Activated T-cell treated with anti-CD3 and anti-CD28 coated beads for 4 hours (primary cell): Measurements from ENCODE around the gene SPEM3.

Experiments
- DNase-seq: peaks from one replicate; pipeline ENCODE4 v3.0.0-alpha.2; 2020

Gene SPEM3

DNA sequence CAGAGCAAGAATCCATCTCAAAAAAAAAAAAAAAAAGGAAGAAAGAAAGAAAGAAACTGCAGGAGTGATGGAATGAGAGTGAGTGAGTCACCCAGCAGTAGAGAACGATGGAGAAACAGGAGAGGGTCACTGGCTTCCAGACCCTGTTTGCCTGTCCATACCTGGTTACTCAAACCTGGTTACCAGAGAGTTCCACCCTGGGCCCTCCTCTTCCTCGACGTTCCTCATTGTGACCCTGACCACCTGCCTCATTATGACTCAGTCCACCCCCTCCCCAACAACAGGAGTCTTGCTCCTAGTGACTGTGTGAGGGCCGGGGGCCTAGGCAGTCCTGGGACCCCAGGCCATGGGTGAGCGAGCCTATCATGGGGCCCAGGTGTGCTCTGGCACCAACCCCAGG is at the start of gene SPEM3:
TSS of gene SPEM3 (plus strand) at position 301 of the 400 bp plus-strand sequence. CDS start at position 347, 46 bp downstream.
- DNase-seq: no peak

DNA sequence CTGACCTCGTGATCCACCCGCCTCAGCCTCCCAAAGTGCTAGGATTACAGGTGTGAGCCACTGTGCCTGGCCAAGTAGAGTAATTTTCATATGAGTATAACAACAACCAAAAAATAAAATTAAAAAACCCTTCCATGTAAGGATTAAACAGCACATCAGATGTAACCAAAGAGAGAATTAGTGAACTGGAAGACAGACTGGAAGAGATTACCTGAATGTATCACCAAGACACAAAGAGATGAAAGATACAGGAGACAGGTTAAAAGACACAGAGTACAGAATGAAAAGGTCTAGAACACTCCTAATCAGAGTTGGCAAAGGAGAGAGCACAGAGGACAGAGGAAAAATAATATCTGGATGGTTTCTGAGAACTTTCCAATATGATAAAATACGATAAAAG is 49.5 kb upstream of the SPEM3 start:
- DNase-seq: no peak

DNA sequence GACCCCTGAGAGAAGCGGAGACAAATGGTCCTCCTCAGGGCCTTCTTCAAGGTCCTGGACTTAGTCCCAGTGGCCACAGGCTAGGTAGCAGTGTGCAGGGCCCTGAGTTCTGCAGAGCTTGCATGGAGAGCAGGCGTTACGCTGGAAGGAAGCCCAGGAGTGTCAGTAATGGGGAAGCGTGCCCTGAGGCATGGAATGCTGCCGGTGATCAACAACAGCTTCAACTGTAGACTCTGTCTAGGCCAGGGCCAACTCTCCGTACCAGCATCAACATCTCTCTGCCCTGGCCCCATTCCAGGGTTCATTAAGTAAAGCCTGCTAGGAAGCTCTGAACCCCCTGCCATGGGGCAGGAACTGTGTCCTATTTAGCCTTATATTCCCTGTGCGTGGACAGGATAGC is 48.3 kb upstream of the SPEM3 start:
- DNase-seq: no peak

DNA sequence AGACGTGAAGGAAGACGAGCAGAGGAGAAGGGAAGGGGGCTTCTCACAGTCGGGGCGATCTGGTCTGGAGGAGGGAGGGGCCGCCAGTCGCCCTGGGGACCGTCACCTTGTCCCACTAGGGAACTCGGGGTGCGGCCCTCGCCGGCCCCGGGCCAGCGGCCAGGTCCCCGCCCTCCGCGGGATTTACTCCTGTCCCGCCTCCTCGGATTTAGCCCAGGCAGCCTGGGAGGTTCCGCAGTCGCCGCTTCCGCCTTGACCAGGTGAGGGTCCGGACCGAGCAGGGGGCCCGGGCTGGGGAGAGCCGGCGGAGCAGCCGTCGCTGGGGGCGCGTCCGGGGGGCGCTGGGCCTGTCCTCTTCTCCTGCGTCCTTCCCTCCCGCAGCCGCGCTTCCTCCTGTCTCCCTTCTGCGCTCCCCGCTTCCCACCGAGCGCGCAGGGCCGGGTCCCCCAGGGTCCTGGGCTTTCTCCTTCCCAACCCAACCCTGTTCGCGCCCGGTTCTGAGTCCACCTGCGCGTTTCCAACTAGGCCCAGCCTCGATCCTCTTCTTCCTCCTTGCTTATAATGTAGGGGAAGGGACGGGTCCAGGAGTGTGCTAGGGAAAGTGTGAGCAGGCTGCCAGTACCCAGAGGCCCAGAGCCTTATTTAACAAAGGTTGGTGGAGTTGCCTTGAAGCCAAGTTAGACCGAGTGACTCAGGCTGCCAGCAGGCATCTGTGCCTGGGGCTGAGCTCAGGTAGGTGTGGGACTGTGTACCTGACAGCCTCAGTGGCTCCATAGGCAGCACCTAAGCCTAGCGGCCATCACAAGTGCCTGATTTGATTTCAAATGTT is 47.6 kb upstream of the SPEM3 start, which contains the start of gene TNK1:
TSS of gene TNK1 (plus strand) at position 235 of the 829 bp plus-strand sequence. CDS start 1,838 bp downstream, outside the sequence.
- no peak for DNase-seq

DNA sequence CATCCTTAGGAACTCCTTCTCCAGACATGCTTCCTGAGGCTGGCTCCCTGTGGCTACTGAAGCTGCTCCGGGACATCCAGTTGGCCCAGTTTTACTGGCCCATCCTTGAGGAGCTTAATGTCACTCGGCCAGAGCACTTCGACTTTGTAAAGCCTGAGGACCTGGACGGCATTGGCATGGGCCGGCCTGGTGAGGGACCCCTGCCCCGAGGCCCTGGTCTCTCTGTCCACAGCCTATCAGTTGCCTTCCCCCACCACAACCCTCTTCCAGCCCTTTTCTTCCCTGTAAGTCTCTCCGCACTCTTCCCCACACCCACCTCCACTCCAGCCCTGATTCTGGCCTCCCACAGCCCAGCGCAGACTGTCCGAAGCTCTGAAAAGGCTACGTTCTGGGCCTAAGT is 45.8 kb upstream of the SPEM3 start:
- DNase-seq: no peak

DNA sequence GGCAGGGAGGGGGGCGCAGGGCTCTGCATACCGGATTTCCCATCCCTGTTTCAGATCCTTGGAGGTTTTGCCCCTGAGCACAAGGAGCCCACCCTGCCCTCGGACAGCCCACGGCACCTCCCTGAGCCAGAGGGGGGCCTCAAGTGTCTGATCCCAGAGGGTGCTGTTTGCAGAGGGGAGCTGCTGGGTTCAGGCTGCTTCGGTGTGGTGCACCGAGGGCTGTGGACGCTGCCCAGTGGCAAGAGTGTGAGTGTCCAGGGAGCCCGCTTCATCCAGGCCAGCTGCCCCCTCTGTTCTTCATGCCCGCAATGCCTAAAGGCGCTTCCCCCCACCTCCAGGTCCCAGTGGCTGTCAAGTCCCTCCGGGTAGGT is 45.3 kb upstream of the SPEM3 start:
- no peak for DNase-seq

DNA sequence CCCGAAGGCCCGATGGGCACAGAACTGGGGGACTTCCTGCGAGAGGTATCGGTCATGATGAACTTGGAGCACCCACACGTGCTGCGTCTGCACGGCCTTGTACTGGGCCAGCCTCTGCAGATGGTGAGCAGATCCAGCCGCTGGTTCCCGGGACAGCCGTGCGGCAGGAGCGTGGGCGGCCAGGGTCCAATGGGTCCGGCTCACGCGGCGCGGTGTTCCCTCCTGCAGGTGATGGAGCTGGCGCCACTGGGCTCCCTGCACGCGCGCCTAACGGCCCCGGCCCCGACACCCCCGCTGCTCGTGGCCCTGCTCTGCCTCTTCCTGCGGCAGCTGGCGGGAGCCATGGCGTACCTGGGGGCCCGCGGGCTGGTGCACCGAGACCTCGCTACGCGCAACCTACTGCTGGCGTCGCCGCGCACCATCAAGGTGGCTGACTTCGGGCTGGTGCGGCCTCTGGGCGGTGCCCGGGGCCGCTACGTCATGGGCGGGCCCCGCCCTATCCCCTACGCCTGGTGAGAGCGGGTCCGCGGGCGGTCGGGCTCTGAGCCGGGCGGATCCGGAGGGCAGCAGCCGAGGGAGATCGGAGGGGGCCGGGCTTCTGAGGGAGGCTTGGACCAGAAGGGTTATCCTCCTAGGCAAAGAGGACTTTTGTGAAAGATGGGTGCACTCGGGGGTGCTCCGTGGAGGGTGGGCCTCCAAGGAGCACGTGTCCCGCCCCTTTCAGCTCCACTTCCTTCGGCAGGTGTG is 44.7 kb upstream of the SPEM3 start:
- peak; percentile 64 for DNase-seq

DNA sequence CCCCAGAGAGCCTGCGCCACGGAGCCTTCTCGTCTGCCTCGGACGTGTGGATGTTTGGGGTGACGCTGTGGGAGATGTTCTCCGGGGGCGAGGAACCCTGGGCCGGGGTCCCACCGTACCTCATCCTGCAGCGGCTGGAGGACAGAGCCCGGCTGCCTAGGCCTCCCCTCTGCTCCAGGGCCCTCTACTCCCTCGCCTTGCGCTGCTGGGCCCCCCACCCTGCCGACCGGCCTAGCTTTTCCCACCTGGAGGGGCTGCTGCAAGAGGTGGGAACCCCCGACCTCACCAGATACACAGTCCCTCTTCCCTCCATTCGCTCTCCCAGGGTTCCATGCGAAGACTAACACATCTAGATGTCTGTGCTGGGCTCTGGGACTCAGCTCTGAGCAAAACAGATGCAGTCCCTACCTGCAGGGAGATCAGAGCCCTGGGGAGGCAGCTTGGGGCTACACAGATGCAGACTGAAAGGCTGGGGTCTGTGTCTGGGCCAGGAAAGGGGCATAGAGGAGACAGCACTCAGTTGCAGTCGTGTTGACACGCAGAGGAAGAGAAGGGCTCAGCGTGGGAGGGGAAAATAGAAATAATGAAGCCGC is 44.1 kb upstream of the SPEM3 start:
- no peak for DNase-seq

DNA sequence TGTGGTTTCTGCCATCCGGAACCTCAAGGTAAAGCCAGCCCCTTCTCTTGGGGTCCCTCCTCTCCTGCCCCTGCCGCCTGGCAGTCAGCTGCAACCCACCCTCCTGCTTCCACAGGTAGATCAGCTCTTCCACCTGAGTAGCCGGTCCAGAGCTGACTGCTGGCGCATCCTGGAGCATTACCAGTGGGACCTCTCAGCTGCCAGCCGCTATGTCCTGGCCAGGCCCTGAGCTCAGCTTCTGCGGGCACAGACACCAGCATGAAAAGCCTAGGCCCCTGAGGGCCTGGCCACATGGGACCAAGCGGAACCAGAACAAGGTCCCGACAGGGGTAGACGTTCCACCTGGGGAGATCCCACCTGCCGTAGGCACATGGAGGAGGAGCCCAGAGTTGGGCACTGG is 39.8 kb upstream of the SPEM3 start:
- DNase-seq: no peak

DNA sequence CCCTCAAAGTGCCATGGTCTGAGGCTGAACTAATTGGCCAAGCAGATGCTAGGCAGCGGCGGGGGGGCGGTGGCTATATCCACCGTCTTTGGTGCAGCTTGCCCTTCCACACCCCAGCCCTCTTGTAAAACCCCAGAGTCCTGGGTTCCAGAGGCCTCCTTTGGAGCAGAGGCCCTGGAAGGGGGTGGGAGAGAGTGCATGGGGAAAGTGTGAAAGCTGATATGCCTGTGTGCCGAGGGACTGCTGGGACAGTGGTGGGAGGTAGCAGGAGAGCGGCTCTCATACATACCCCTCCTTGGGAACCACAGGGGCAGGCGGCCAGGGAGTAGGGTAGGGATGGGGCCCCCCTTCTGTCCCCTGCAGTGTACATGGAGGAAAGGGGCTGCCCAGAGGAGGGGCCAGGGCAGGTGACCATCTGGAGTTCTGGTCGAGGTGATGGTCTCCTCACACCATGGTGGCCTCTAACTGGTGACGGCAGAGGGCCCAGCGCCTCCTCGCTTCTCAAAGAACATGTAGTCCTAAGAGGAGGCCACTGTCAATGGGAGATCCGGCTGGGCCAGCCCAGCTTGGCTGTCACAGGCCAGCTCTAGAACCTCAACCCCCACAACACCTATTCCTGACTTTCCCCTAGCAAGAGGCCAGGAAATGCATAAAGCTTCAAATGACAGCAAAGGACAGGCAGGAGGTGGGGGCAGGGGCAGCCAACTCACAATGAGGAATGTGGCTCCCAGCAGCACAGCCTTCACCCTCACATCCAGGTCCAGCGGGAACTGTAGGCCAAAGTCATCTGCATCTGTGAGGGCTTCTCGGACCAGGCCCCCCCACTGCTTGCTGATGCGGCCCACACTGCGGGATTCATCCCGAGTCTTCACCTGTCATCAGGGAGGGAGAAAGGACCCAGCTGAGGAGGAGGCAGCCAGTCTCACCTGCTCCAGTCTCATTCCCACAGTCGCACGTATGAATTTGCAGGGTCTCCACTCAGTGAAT is 38.4 kb upstream of the SPEM3 start:
- no peak for DNase-seq

DNA sequence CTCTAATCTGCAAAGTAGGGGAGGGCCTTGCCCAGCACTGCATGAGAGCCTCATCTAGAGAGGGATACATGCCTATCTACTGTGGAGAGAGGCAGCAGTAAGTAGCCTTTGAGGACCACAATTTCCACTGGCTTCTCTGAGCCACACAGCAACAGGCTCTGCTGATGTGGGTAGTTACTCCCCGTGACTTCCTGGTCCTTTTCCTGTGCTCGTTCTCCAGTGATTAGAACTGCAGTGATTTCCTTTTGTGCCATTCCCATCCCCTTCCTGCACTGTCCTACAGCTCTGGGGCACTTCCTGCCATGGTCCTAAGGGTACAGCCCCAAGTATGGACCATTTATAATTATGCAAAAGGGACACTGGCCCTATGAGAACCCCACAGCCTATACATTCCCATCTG is 37.4 kb upstream of the SPEM3 start:
- no peak for DNase-seq

DNA sequence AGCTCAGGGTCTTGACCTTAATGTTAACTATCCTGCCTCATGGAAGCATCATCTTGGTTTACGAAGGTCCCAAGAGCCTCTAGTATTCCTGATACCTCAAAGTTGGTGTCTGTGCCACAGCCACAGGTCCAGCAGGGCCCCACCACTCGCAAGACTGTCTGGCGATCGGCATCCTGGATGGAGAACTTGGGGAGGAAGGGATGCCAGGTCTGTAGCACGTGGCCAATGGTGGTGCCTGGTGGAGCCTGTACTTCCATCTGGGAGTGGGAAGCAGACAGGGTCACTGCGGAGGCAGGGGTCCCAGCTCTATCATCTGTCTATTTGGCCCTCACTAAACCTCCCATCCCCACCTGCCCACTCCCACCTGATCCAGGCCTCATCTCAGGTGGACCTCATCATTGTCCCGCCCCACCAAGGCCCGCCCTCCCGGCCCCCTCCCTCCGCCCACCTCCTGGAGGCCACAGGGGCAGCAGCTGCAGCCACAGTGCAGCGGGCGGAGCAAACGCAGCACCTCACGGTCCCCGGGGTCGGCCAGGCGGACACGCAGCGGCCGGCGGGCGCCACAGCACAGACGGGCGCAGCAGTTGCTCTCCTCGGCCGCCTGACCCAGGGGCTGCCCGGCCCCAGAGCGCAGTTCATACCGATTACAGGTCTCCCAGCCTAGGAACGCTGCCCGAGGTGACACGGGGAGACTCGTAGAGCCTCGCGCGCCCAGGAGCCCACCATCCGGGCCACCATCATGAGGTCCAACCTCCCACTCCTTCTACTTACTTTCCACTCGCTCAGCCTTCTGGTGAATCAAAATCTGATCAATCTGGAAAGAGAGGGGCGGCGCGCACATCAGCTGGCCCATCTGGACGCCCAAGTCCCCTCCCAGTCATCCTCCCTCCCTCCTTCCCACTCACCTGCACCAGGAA is 35.7 kb upstream of the SPEM3 start:
- no peak for DNase-seq

DNA sequence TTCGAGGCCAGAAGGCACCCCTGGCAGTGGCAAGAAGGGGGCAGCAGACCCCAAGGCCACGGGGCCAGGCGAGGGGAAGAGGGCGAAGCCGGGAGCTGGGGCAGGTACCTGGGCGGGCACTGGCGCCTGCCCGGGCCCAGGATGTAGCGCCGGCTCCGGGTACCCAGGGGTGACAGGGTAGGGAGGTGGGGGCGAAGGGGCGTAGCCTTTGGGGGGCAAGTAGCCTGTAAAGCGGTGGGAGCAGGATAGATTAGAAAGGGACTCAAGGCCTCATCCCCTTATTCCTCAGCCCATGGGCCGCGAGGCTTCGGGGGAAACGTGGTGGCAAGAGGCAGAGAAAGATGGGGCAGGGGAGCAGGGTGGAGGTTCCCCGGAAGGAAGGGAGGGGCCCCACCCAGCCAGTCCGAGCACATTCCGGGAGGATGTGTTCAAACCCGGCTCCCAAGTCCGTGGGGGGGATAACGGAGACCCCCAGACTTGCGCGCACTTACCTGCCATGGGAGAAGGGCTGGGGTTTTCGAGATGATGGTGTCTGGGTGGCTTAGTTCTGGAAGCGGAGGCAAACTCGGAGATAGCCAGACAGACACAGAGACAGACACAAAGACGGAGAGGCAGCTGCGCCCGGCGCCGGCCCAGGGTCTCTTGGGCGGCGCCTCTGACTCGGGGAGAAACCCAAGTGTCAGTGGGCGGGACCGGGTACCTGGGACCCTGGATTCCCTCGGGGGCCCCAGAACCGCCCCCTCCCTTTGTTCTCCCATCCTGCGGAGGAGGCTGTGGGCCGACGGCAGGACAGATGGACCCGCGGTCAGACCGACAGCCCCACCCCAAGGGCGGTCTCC is 34.8 kb upstream of the SPEM3 start:
- DNase-seq: peak; percentile 16

DNA sequence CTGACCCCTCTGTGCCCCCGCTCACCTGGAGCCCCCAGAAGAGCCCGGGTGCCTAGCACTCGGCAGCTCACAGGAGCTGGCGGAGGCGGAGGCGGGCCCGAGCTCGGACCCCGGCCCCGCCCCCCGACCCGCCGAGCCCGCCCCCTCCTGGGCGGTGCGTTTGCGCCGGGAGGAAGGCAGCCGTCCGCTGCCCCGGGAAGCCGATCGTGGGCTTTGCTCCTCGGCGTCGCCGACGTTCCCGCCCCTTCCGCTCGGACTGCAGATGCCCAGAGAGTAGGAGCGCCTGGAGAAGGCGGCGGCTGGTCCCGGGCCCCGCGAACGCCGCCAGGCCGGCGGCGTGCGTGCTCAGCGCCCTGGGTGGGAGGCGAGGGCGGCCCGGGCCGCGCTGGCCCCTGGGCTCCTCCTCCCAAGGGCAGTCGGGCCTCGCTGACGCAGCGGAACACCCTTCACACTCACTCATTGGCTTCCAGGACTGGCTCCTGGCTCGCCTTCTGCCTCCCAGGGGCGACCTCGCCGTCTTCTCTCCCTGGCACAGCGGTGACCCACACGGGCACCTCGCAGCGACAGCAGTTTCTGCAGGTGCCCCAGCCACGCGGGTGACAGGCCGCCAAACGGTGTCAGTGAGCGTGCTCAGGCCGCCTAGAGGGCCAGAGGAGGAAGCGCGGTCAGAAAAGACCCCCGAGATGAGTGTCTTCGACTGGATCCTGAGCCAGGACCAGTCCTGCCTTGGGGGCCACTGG is 34.0 kb upstream of the SPEM3 start, which contains the start of gene PLSCR3:
TSS of gene PLSCR3 (minus strand) at position 74 of the 740 bp plus-strand sequence. CDS start 415 bp downstream, outside the sequence.
- peak; percentile 76 for DNase-seq

DNA sequence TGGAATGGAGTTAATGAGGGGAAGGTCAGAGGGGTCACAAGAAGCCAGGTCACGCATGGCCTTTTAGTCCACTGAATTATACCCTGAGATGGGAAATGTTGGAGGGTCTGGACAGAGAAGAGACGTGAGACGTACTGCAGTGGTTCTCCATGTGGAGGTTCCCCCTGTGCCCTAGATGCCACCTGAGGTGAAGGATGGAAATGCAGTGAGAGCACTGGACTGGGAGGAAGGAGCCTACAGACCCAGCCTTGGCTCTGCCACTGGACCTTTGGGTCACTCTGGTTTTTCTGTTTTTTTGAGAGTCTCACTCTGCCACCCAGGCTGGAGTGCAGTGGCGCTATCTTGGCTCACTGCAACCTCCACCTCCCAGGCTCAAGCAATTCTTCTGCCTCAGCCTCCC is 32.5 kb upstream of the SPEM3 start:
- DNase-seq: no peak

DNA sequence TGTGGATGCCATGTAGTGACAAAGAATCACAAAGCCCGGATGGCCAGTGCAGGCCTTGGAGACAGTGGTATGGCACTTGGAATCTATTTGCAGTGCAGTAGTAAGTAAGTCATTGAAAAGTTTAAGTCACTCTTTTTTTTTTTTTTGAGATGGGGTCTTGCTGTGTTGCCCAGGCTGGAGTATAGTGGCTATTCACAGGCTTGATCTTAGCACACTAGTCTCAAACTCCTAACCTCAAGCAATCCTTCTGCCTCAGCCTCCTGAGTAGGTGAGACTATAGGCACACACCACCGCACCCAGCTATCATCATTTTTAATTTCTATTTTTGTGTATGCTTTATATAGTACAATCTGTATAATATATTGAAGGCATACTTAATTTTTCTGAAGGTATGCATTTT is 30.0 kb upstream of the SPEM3 start:
- DNase-seq: no peak

DNA sequence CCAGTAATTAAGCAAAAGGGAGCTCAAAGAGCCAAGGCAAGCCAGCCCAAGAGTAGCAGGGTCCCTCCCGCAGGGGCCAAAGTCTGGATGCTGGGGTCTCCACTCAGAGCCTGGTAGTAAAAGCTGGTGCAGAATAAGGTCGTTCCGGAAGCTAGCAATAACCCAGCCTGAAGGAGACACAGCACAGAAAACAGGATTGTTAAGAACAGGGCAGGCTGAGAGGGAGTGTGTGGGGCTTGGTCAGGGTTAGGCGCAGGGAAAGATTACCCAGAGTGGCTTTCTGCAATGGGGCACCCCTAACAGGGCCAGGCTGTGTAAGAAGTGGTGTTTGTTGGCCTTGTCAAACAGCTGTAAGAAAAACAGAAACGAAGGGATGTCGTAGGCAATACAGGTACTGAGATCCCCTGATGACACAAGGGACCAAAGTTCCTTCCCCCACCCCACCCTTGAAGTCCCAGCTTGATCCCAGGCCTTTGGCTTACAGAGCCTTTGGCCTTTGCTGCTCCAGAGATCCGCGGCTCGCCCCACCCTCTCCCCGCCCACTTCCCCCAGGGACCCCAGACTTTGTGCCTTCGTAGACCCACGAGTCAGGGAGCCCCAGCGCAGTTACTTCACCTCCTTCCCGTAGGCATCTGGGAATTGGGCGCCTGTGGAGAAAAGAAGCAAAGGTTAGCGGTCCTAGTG is 25.5 kb upstream of the SPEM3 start:
- peak; percentile 9 for DNase-seq

DNA sequence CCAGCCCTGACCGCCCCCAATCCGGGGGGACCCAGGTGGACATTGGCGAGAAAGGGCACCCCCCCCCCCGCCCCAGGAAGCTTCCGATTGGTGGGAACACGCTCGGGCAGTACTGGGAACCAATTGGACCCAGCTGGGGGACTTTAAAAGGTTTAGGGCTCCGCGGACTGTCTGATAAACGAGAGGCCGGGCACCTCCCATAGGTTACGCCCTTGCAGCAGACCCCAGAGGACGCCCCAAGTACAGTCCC is 25.0 kb upstream of the SPEM3 start:
- DNase-seq: no peak
